PC-9 (cell line): ENCODE measurements around the gene UHRF2. TPM values are rescaled to one million over a fixed set of nuclear protein-coding genes. Genes with fewer than 3 reads are reported as not detected.

Experiments
- BruUV-seq: library from RNA; stranded (reverse); fragments of 400-500 nt; replicated peaks from 2 replicates; lab custom pipeline; 2021; lab: Mats Ljungman, UMichigan
- CTCF ChIA-PET: fragments of 300-600 bp; sonication (Branson Sonifier 250); formaldehyde crosslinking; loops from one replicate; lab custom pipeline; 2022; ENCODE audit warnings: antibody characterized with exemption; lab: Charles Lee
- POLR2A ChIA-PET: fragments of 300-600 bp; sonication (Branson Sonifier 250); formaldehyde crosslinking; loops from one replicate; lab custom pipeline; 2022; ENCODE audit warnings: antibody characterized with exemption; ENCODE audit not compliant: unreplicated experiment; lab: Charles Lee
- DNase-seq, 2 experiments: peaks; one replicate each; pipeline versions ENCODE4 v3.0.0 to v3.0.0-alpha.2; 2015 to 2022; ENCODE audit warnings: mixed read lengths in 1 of 2
- H2AFZ ChIP-seq: fragments of 200-600 bp; sonication (generic); 2 replicates; pipeline ENCODE4 v1.8.1; 2017; ENCODE audit warnings: antibody characterized with exemption
- H3F3A ChIP-seq: fragments of 200-600 bp; sonication (generic); 2 replicates; pipeline ENCODE4 v1.8.1; 2017; ENCODE audit warnings: antibody characterized with exemption, mild to moderate bottlenecking, low read depth; ENCODE audit not compliant: insufficient read depth
- H3K27ac ChIP-seq: fragments of 200-600 bp; sonication (generic); 2 replicates; pipeline ENCODE4 v1.6.1; 2016; ENCODE audit warnings: mixed run types
- H3K27me3 ChIP-seq: fragments of 200-600 bp; sonication (generic); 2 replicates; pipeline ENCODE4 v1.6.1; 2016; ENCODE audit warnings: low read depth, mixed run types; ENCODE audit not compliant: insufficient read depth
- H3K36me3 ChIP-seq: fragments of 200-600 bp; sonication (generic); 2 replicates; pipeline ENCODE4 v1.6.1; 2016; ENCODE audit warnings: low read depth, mixed run types
- H3K4me1 ChIP-seq: fragments of 200-600 bp; sonication (generic); replicated peaks from 2 replicates; pipeline ENCODE4 v1.6.1; 2016; ENCODE audit warnings: mixed run types; ENCODE audit not compliant: insufficient read depth
- H3K4me2 ChIP-seq: fragments of 200-600 bp; sonication (generic); 2 replicates; pipeline ENCODE4 v1.6.1; 2017; ENCODE audit warnings: mixed run types
- H3K4me3 ChIP-seq: fragments of 200-600 bp; sonication (generic); 2 replicates; pipeline ENCODE4 v1.6.1; 2016; ENCODE audit warnings: mixed run types
- H3K79me2 ChIP-seq: fragments of 200-600 bp; sonication (generic); 2 replicates; pipeline ENCODE4 v1.6.1; 2017; ENCODE audit warnings: low read depth, mixed run types
- H3K9me2 ChIP-seq: fragments of 200-600 bp; sonication (generic); 2 replicates; pipeline ENCODE4 v1.8.1; 2017; ENCODE audit warnings: mild to moderate bottlenecking; ENCODE audit not compliant: insufficient read depth
- H3K9me3 ChIP-seq: fragments of 200-600 bp; sonication (generic); 2 replicates; pipeline ENCODE4 v1.8.1; 2016; ENCODE audit warnings: low read depth; ENCODE audit not compliant: insufficient read depth
- H4K20me1 ChIP-seq: fragments of 200-600 bp; sonication (generic); 2 replicates; pipeline ENCODE4 v1.8.1; 2017; ENCODE audit not compliant: insufficient read depth
- CTCF ChIP-seq: fragments of 200-600 bp; sonication (generic); conservative IDR thresholded peaks from 2 replicates; pipeline ENCODE4 v1.6.1; 2017; ENCODE audit warnings: mixed run types, antibody characterized with exemption, mild to moderate bottlenecking, moderate library complexity
- EZH2 ChIP-seq: fragments of 200-600 bp; sonication (generic); IDR thresholded peaks from 2 replicates; pipeline ENCODE4 v1.8.0; 2017; ENCODE audit warnings: antibody characterized with exemption, low read depth
- intact Hi-C: fragments of 100-400 bp; cut with micrococcal nuclease; formaldehyde crosslinking; loops from one replicate; pipeline ENCODE4 v1.10.0; 2022; ENCODE audit not compliant: unreplicated experiment
- total RNA-seq: library from RNA; stranded (reverse); gene quantifications from 2 replicates; pipeline ENCODE4 v1.2.3, GENCODE V29; 2021

Gene UHRF2
- total RNA-seq, 1 experiment from 2014 or later: 40.9 TPM

- Histone ChIP-seq H3K36me3 (peaks cover 4% of the 10 kb centered on the region; the same call in 1 of the 2 replicates), H3F3A (no peaks in the 10 kb centered on the region), H3K9me2 (no peaks in the 10 kb centered on the region), H3K27ac (no peak overlapping the region), H3K79me2 (no peaks in the 10 kb centered on the region), H3K27me3 (no peaks in the 10 kb centered on the region), H3K4me3 (no peak overlapping the region), H4K20me1 (no peaks in the 10 kb centered on the region), H3K4me2 (no peak overlapping the region), H3K9me3 (no peaks in the 10 kb centered on the region), H2AFZ (no peak overlapping the region), H3K4me1 (no peaks in the 10 kb centered on the region)
- ChIA-PET POLR2A (no interaction called here), CTCF (no interaction called here)
- BruUV-seq: no TSS peak
- DNase-seq: no peak
- intact Hi-C loops: no loop called here
- TF ChIP-seq EZH2 (no peak), CTCF (no peak)
These were observed 76.1 kb downstream of the UHRF2 start for GRCh38 chr9:6489099-6489498.

GRCh38 chr9:6490863-6491262, 77.9 kb downstream of the UHRF2 start:
- H3K9me2 ChIP-seq: no peaks in the 10 kb centered on the region
- no peak for DNase-seq
- H3K36me3 ChIP-seq: peaks cover 4% of the 10 kb centered on the region; the same call in 1 of the 2 replicates
- POLR2A ChIA-PET: no interaction called here
- no peaks in the 10 kb centered on the region for H3K27me3 ChIP-seq
- no peaks in the 10 kb centered on the region for H4K20me1 ChIP-seq
- H3K9me3 ChIP-seq: no peaks in the 10 kb centered on the region
- H2AFZ ChIP-seq: no peak overlapping the region
- no peak overlapping the region for H3K4me3 ChIP-seq
- no peaks in the 10 kb centered on the region for H3K79me2 ChIP-seq
- intact Hi-C loops: no loop called here
- no peak overlapping the region for H3K27ac ChIP-seq
- BruUV-seq: no TSS peak
- no peaks in the 10 kb centered on the region for H3K4me1 ChIP-seq
- CTCF ChIA-PET: no interaction called here
- no peak overlapping the region for H3K4me2 ChIP-seq
- no peaks in the 10 kb centered on the region for H3F3A ChIP-seq
- TF ChIP-seq EZH2 (no peak), CTCF (no peak)

GRCh38 chr9:6495466-6495865, 82.5 kb downstream of the UHRF2 start:
- TF ChIP-seq CTCF (no peak), EZH2 (no peak)
- no peaks in the 10 kb centered on the region; the same call in 1 of the 2 replicates for H3K36me3 ChIP-seq
- no peaks in the 10 kb centered on the region for H3K9me3 ChIP-seq
- no TSS peak for BruUV-seq
- 0 out of 2 replicates have a peak overlapping the region, but pooled peaks have one; percentile 12 for H3K27ac ChIP-seq
- POLR2A ChIA-PET: no interaction called here
- no peaks in the 10 kb centered on the region for H3K79me2 ChIP-seq
- CTCF ChIA-PET: interaction anchor here (1.0 kb wide), 1 partner anchor 72 kb away, joined by 4 read pairs; no protein-coding TSS in a partner anchor
- DNase-seq: no peak
- no peaks in the 10 kb centered on the region for H3K9me2 ChIP-seq
- H3K4me3 ChIP-seq: no peak overlapping the region
- H4K20me1 ChIP-seq: no peaks in the 10 kb centered on the region
- H3K4me1 ChIP-seq: no peaks in the 10 kb centered on the region
- no peak overlapping the region for H3K4me2 ChIP-seq
- intact Hi-C loops: no loop called here
- H3K27me3 ChIP-seq: no peaks in the 10 kb centered on the region
- H3F3A ChIP-seq: no peaks in the 10 kb centered on the region
- no peak overlapping the region for H2AFZ ChIP-seq
